Fibroblast of lung (primary cell): ENCODE measurements around the gene MAST3. TPM values are rescaled to one million over a fixed set of nuclear protein-coding genes. Genes with fewer than 3 reads are reported as not detected.

Experiments
- DNase-seq, 2 donors: peaks; one replicate each; pipeline versions ENCODE4 v3.0.0 to v3.0.0-alpha.2; 2010; ENCODE audit warnings: low read depth in 2 of 2
- H2AFZ ChIP-seq: 2 replicates; pipeline ENCODE4 v1.5.1; 2012; ENCODE audit warnings: low read length, control low read depth, inconsistent platforms
- H3K27ac ChIP-seq: 2 replicates; pipeline ENCODE4 v1.5.1; 2011; ENCODE audit warnings: low read length, control low read depth; ENCODE audit not compliant: insufficient read depth
- H3K27me3 ChIP-seq: 2 replicates; pipeline ENCODE4 v1.5.1; 2011; ENCODE audit warnings: mild to moderate bottlenecking, low read length; ENCODE audit not compliant: control insufficient read depth, insufficient read depth
- H3K36me3 ChIP-seq: 2 replicates; pipeline ENCODE4 v1.5.1; 2011; ENCODE audit warnings: low read length; ENCODE audit not compliant: control insufficient read depth, insufficient read depth
- H3K4me1 ChIP-seq: 2 replicates; pipeline ENCODE4 v1.5.1; 2011; ENCODE audit warnings: low read length; ENCODE audit not compliant: control insufficient read depth, insufficient read depth; ENCODE audit errors: extremely low read depth
- H3K4me2 ChIP-seq: 2 replicates; pipeline ENCODE4 v1.5.1; 2011; ENCODE audit warnings: low read length, control low read depth; ENCODE audit not compliant: insufficient read depth; ENCODE audit errors: extremely low read depth
- H3K4me3 ChIP-seq, 4 experiments: fragments of 200-600 bp in 1 of 4; sonication (generic) in 1 of 4; replicated peaks in 1 of 4; 2 replicates each; pipeline ENCODE4 v1.5.1; 2011 to 2016; ENCODE audit warnings: low read length in 4 of 4, low read depth in 3 of 4, mild to moderate bottlenecking in 3 of 4, control low read depth in 2 of 4, inconsistent platforms in 1 of 4, mixed read lengths in 1 of 4; ENCODE audit not compliant: insufficient read depth in 1 of 4; ENCODE audit errors: control extremely low read depth in 1 of 4
- H3K79me2 ChIP-seq: 2 replicates; pipeline ENCODE4 v1.5.1; 2012; ENCODE audit warnings: mild to moderate bottlenecking, low read length, inconsistent platforms; ENCODE audit not compliant: control insufficient read depth, insufficient read depth
- H3K9ac ChIP-seq: 2 replicates; pipeline ENCODE4 v1.5.1; 2011; ENCODE audit warnings: mild to moderate bottlenecking, low read length, control low read depth; ENCODE audit not compliant: insufficient read depth
- H3K9me3 ChIP-seq: 2 replicates; pipeline ENCODE4 v1.5.1; 2012; ENCODE audit warnings: low read depth, low read length; ENCODE audit not compliant: control insufficient read depth, insufficient read depth
- H4K20me1 ChIP-seq: 2 replicates; pipeline ENCODE4 v1.5.1; 2011; ENCODE audit warnings: low read length; ENCODE audit not compliant: control insufficient read depth, insufficient read depth; ENCODE audit errors: extremely low read depth
- CTCF ChIP-seq, 2 donors: IDR thresholded peaks in 1 of 2; conservative IDR thresholded peaks in 1 of 2; 1 replicate in 1 of 2; 2 replicates in 1 of 2; pipeline ENCODE4 v1.5.1; 2011 to 2012; ENCODE audit warnings: low read length in 2 of 2, control low read depth in 1 of 2, inconsistent platforms in 1 of 2, low read depth in 1 of 2, mild to moderate bottlenecking in 1 of 2
- EZH2 ChIP-seq: IDR thresholded peaks from 2 replicates; pipeline ENCODE4 v1.5.1; 2012; ENCODE audit warnings: low read length, control low read depth, mild to moderate bottlenecking; ENCODE audit errors: missing control alignments
- polyA plus RNA-seq, 2 donors: library from polyadenylated mRNA; depleted of rRNA in 1 of 2; stranded (reverse) in 1 of 2; unstranded in 1 of 2; fragments of >200 nt; gene quantifications; 2 replicates each; pipeline ENCODE4 v1.2.1, GENCODE V29; 2011 to 2012; ENCODE audit warnings: missing spikeins in 1 of 2
- total RNA-seq: library from RNA; depleted of rRNA; stranded (reverse); fragments of >200 nt; gene quantifications from 2 replicates; pipeline ENCODE4 v1.2.1, GENCODE V29; 2014

The MAST3 gene
- total and polyA plus RNA-seq, 2 donors (not counting 1 experiment from before 2014, with no cell fraction given) = 2.0 to 4.1 TPM

GRCh38 chr19:18141031-18141430 is 43.5 kb downstream of the MAST3 start:
- Histone ChIP-seq H3K36me3 (peaks cover 10% of the 10 kb centered on the region), H3K4me2 (no peak overlapping the region), H3K9ac (no peak overlapping the region), H3K27me3 (no peaks in the 10 kb centered on the region), H3K4me3 (no peak overlapping the region), H4K20me1 (no peaks in the 10 kb centered on the region), H3K79me2 (no peaks in the 10 kb centered on the region), H3K4me1 (no peaks in the 10 kb centered on the region), H3K27ac (no peak overlapping the region), H3K9me3 (no peaks in the 10 kb centered on the region), H2AFZ (no peak overlapping the region)
- no peak for DNase-seq
- TF ChIP-seq CTCF (conservative IDR thresholded peaks at IDR 0.05 in 1 of 2, IDR thresholded peaks at IDR 0.05 in 1 of 2; ENCODE audit: low read depth in 1 of 2, low read length in 2 of 2) (no peak), EZH2 (no peak)

GRCh38 chr19:18143902-18144301 is 46.3 kb downstream of the MAST3 start:
- Histone ChIP-seq H4K20me1 (no peaks in the 10 kb centered on the region), H3K4me2 (no peak overlapping the region), H3K27ac (no peak overlapping the region), H3K9me3 (no peaks in the 10 kb centered on the region), H2AFZ (no peak overlapping the region), H3K36me3 (peaks cover 12% of the 10 kb centered on the region), H3K27me3 (no peaks in the 10 kb centered on the region), H3K9ac (no peak overlapping the region), H3K79me2 (no peaks in the 10 kb centered on the region), H3K4me3 (no peak overlapping the region), H3K4me1 (no peaks in the 10 kb centered on the region)
- no peak for TF ChIP-seq CTCF (conservative IDR thresholded peaks at IDR 0.05 in 1 of 2, IDR thresholded peaks at IDR 0.05 in 1 of 2; ENCODE audit: low read depth in 1 of 2, low read length in 2 of 2)
- no peak for TF ChIP-seq EZH2
- no peak for DNase-seq

- Histone ChIP-seq H3K27me3 (no peaks in the 10 kb centered on the region), H2AFZ (no peak overlapping the region), H4K20me1 (no peaks in the 10 kb centered on the region), H3K9me3 (no peaks in the 10 kb centered on the region), H3K4me2 (no peak overlapping the region), H3K27ac (no peak overlapping the region), H3K36me3 (peaks cover 12% of the 10 kb centered on the region), H3K4me3 (no peak overlapping the region), H3K9ac (no peak overlapping the region), H3K79me2 (no peaks in the 10 kb centered on the region), H3K4me1 (no peaks in the 10 kb centered on the region)
- no peak for TF ChIP-seq EZH2
- TF ChIP-seq CTCF (conservative IDR thresholded peaks at IDR 0.05 in 1 of 2, IDR thresholded peaks at IDR 0.05 in 1 of 2; ENCODE audit: low read depth in 1 of 2, low read length in 2 of 2) = no peak
- no peak for DNase-seq
Measured at GRCh38 chr19:18144361-18144760, 46.8 kb downstream of the MAST3 start.
